DMS 273 treated with DMSO at 0.1 percent for 48 hours (cell line): Measurements from ENCODE around the gene LRTM1.

Source experiments
- DNase-seq: peaks from one replicate; lab custom pipeline; 2025; lab: John Stamatoyannopoulos, UW

The LRTM1 gene

GRCh38 chr3:54928046-54928770 is at the start of gene LRTM1:
Gene LRTM1, minus strand, starts transcription at chr3:54928059. Its CDS starts 148 bp downstream, at chr3:54927911.
- no peak for DNase-seq

GRCh38 chr3:54977439-54977838 is 49.6 kb upstream of the LRTM1 start:
- DNase-seq, result no peak

GRCh38 chr3:54970895-54971294 is 43.0 kb upstream of the LRTM1 start:
- DNase-seq, result no peak

- DNase-seq, result peak; percentile 56
Measured at GRCh38 chr3:54969652-54970051, 41.8 kb upstream of the LRTM1 start.

GRCh38 chr3:54968546-54969172 is 40.8 kb upstream of the LRTM1 start:
- no peak for DNase-seq

GRCh38 chr3:54967731-54968161 is 39.9 kb upstream of the LRTM1 start:
- no peak for DNase-seq

GRCh38 chr3:54966979-54967378 is 39.1 kb upstream of the LRTM1 start:
- DNase-seq, result no peak

GRCh38 chr3:54965746-54966145 is 37.9 kb upstream of the LRTM1 start:
- no peak for DNase-seq

- DNase-seq, result no peak
Measured at GRCh38 chr3:54964081-54964480, 36.2 kb upstream of the LRTM1 start.

- no peak for DNase-seq
Measured at GRCh38 chr3:54963641-54964040, 35.8 kb upstream of the LRTM1 start.

- DNase-seq, result no peak
Measured at GRCh38 chr3:54962200-54962599, 34.3 kb upstream of the LRTM1 start.

GRCh38 chr3:54960701-54961100 is 32.8 kb upstream of the LRTM1 start:
- no peak for DNase-seq

GRCh38 chr3:54960082-54960481 is 32.2 kb upstream of the LRTM1 start:
- no peak for DNase-seq

- DNase-seq, result no peak
Measured at GRCh38 chr3:54957711-54958110, 29.9 kb upstream of the LRTM1 start.

- no peak for DNase-seq
Measured at GRCh38 chr3:54955941-54956340, 28.1 kb upstream of the LRTM1 start.

- DNase-seq, result no peak
Measured at GRCh38 chr3:54955496-54955895, 27.6 kb upstream of the LRTM1 start.

GRCh38 chr3:54954521-54954920 is 26.7 kb upstream of the LRTM1 start:
- no peak for DNase-seq

- no peak for DNase-seq
Measured at GRCh38 chr3:54954022-54954421, 26.2 kb upstream of the LRTM1 start.

GRCh38 chr3:54951405-54951804 is 23.5 kb upstream of the LRTM1 start:
- no peak for DNase-seq

GRCh38 chr3:54950391-54951003 is 22.6 kb upstream of the LRTM1 start:
- DNase-seq, result no peak

GRCh38 chr3:54949491-54950044 is 21.7 kb upstream of the LRTM1 start:
- DNase-seq, result no peak

- DNase-seq, result no peak
Measured at GRCh38 chr3:54941690-54942362, 14.0 kb upstream of the LRTM1 start.
